Measurements from ENCODE around the gene DPYD.

The DPYD gene

GRCh38 chr1:97820470-97821188 is 100.2 kb downstream of the DPYD start:
- Histone ChIP-seq H3K4me1 (no peaks in the 10 kb centered on the region), H3K4me2 (no peak overlapping the region), H3K27me3 (no peaks in the 10 kb centered on the region), H3K36me3 (no peaks in the 10 kb centered on the region), H3K27ac (no peak overlapping the region), H3K9ac (no peak overlapping the region), H3K9me3 (no peaks in the 10 kb centered on the region), H3K4me3 (no peak overlapping the region), H4K20me1 (no peaks in the 10 kb centered on the region)
- TF ChIP-seq Cebpa-rat (IDR thresholded peaks at IDR 0.05), result no peak

DNA sequence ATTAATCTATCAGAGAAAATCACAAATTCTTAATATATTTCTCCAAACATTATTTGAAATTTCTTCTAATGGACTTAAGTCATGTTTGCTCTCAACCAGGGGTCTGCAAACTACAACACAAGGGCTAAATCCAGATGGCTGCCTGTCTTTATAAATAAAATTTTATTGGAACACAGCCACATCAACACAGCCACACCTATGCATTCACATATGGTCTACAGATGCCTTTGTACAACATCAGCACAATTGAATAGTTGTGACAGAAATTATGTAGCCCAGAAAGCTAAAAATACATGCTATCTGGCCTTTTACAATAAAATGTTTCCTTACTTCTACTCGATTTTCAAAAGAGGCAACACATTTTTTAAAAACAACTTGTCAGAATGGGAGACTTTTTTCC is 103.9 kb downstream of the DPYD start:
- H3K9ac ChIP-seq, result no peak overlapping the region
- no peak overlapping the region for H3K4me3 ChIP-seq
- H3K4me1 ChIP-seq, result no peaks in the 10 kb centered on the region
- H3K4me2 ChIP-seq, result no peak overlapping the region
- TF ChIP-seq Cebpa-rat (IDR thresholded peaks at IDR 0.05), result no peak
- H3K9me3 ChIP-seq, result no peaks in the 10 kb centered on the region
- H3K27ac ChIP-seq, result no peak overlapping the region
- no peaks in the 10 kb centered on the region for H4K20me1 ChIP-seq
- no peaks in the 10 kb centered on the region for H3K36me3 ChIP-seq
- no peaks in the 10 kb centered on the region for H3K27me3 ChIP-seq

DNA sequence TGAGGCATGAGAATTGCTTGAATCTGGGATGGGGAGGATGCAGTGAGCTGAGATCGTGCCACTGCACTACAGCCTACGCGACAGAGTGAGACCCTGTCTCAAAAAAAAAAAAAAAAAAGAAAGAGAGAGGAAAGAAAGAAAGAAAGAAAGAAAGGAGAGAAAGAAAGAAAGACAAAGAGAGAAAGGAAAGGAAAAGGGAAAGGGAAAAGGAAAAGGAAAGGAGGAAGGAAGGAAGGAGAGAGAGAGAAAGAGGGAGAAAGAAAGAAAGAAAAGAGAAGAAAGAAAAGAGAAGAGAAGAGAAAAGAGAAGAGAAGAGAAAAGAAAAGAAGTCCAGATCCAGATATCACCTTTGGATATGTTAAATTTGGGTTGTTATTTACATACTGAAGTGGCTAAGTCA is 106.0 kb downstream of the DPYD start:
- Histone ChIP-seq H4K20me1 (no peaks in the 10 kb centered on the region), H3K4me1 (no peaks in the 10 kb centered on the region), H3K36me3 (no peaks in the 10 kb centered on the region), H3K27me3 (no peaks in the 10 kb centered on the region), H3K4me2 (no peak overlapping the region), H3K9me3 (no peaks in the 10 kb centered on the region), H3K9ac (no peak overlapping the region), H3K4me3 (no peak overlapping the region), H3K27ac (no peak overlapping the region)
- no peak for TF ChIP-seq Cebpa-rat (IDR thresholded peaks at IDR 0.05)

- H3K9ac ChIP-seq, result no peak overlapping the region
- H4K20me1 ChIP-seq, result no peaks in the 10 kb centered on the region
- no peaks in the 10 kb centered on the region for H3K27me3 ChIP-seq
- no peak overlapping the region for H3K4me2 ChIP-seq
- no peaks in the 10 kb centered on the region for H3K9me3 ChIP-seq
- no peak for TF ChIP-seq Cebpa-rat (IDR thresholded peaks at IDR 0.05)
- no peaks in the 10 kb centered on the region for H3K36me3 ChIP-seq
- H3K4me3 ChIP-seq, result no peak overlapping the region
- no peaks in the 10 kb centered on the region for H3K4me1 ChIP-seq
- H3K27ac ChIP-seq, result no peak overlapping the region
Observed at GRCh38 chr1:97814121-97814520, 106.7 kb downstream of the DPYD start.

DNA sequence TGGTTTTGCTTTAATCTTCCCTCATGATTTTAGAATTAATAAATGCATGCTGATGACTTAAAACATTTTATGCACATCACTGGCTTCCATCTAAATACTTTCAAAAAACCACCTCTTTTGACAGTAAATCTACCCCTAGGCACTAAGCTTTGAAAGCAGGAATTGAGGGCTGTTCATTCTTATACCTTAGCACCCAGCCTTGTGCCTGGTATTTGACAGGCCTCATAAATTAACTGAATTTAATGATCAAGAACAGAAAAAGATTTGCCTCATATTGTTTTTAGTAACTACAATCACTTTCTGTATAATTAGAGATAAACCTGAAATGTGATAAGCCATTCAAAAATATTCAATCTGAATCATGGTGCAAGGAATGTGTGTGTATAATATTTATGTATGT is 108.8 kb downstream of the DPYD start:
- Histone ChIP-seq H3K36me3 (no peaks in the 10 kb centered on the region), H3K9me3 (no peaks in the 10 kb centered on the region), H3K27me3 (no peaks in the 10 kb centered on the region), H3K9ac (no peak overlapping the region), H3K4me2 (no peak overlapping the region), H4K20me1 (no peaks in the 10 kb centered on the region), H3K4me3 (no peak overlapping the region), H3K27ac (no peak overlapping the region), H3K4me1 (no peaks in the 10 kb centered on the region)
- TF ChIP-seq Cebpa-rat (IDR thresholded peaks at IDR 0.05), result no peak

DNA sequence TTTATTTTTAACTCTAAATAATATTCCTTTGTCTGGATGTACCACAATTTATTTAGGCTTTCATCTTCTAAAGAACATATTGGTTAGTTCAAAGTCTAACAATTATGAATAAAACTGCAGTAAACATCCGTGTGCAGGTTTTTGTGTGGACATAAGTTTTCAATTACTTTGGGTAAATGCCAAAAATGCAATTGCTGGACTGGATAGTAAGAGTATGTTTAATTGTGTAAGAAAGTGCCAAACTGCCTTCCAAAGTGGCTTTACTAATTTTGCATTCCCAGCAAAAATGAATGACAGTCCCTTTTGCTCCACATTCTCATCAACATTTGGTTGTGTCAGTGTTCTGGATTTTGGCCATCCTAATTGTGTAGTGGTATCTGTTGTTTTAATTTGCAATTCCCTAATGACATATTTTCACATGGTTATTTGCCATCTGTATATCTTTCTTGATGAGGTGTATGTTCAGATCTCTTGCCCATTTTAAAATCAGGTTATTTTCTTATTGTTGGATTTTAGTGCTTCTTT is 113.8 kb downstream of the DPYD start:
- H3K4me1 ChIP-seq, result no peaks in the 10 kb centered on the region
- TF ChIP-seq Cebpa-rat (IDR thresholded peaks at IDR 0.05), result no peak
- H3K36me3 ChIP-seq, result no peaks in the 10 kb centered on the region
- no peaks in the 10 kb centered on the region for H3K27me3 ChIP-seq
- H3K27ac ChIP-seq, result no peak overlapping the region
- H3K4me2 ChIP-seq, result no peak overlapping the region
- no peak overlapping the region for H3K9ac ChIP-seq
- H3K4me3 ChIP-seq, result no peak overlapping the region
- no peaks in the 10 kb centered on the region for H4K20me1 ChIP-seq
- no peaks in the 10 kb centered on the region for H3K9me3 ChIP-seq

DNA sequence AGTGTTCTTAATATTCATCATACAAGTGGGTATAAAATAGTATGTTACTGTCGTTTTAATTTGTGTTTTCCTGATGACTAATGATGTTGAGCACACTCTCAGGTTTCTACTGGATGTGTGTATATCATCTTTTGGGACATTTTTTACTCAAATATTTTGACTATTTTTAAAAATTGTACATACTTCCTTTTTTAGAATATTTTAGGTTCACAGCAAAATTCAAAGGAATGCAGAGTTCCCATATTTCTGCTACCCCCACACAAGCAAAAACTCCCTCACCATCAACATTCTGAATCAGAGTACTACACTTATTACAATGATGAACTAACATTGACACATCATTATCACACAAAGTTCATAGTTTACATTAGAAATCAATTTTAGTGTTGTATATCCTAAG is 114.5 kb downstream of the DPYD start:
- Histone ChIP-seq H3K4me3 (no peak overlapping the region), H3K4me1 (no peaks in the 10 kb centered on the region), H3K36me3 (no peaks in the 10 kb centered on the region), H3K27me3 (no peaks in the 10 kb centered on the region), H3K27ac (no peak overlapping the region), H3K9me3 (no peaks in the 10 kb centered on the region), H4K20me1 (no peaks in the 10 kb centered on the region), H3K4me2 (no peak overlapping the region), H3K9ac (no peak overlapping the region)
- TF ChIP-seq Cebpa-rat (IDR thresholded peaks at IDR 0.05), result no peak

DNA sequence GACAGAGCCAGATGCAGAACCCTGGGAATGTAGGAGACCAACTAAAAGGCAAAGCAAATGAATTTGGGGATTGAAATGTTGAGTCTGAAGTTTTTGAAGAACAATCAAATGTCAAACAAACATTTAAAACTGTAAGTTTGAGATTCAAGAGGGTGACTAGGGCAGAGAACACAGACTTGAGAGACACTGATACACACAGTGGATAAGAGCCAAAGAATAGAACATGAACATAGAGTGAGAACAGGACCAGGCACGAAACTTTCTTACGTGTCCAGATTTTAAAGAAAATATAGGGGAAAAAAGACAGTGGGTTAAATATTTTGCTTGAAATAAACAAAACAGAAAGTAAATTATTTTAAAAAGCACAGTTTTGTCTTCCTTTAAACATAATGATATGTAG is 115.7 kb downstream of the DPYD start:
- Histone ChIP-seq H4K20me1 (no peaks in the 10 kb centered on the region), H3K27ac (no peak overlapping the region), H3K9me3 (no peaks in the 10 kb centered on the region), H3K36me3 (no peaks in the 10 kb centered on the region), H3K4me3 (no peak overlapping the region), H3K27me3 (no peaks in the 10 kb centered on the region), H3K9ac (no peak overlapping the region), H3K4me2 (no peak overlapping the region), H3K4me1 (no peaks in the 10 kb centered on the region)
- no peak for TF ChIP-seq Cebpa-rat (IDR thresholded peaks at IDR 0.05)

GRCh38 chr1:97803026-97803425 is 117.8 kb downstream of the DPYD start:
- Histone ChIP-seq H4K20me1 (no peaks in the 10 kb centered on the region), H3K4me1 (no peaks in the 10 kb centered on the region), H3K27ac (no peak overlapping the region), H3K36me3 (no peaks in the 10 kb centered on the region), H3K27me3 (no peaks in the 10 kb centered on the region), H3K9ac (no peak overlapping the region), H3K9me3 (no peaks in the 10 kb centered on the region), H3K4me3 (no peak overlapping the region), H3K4me2 (no peak overlapping the region)
- no peak for TF ChIP-seq Cebpa-rat (IDR thresholded peaks at IDR 0.05)

DNA sequence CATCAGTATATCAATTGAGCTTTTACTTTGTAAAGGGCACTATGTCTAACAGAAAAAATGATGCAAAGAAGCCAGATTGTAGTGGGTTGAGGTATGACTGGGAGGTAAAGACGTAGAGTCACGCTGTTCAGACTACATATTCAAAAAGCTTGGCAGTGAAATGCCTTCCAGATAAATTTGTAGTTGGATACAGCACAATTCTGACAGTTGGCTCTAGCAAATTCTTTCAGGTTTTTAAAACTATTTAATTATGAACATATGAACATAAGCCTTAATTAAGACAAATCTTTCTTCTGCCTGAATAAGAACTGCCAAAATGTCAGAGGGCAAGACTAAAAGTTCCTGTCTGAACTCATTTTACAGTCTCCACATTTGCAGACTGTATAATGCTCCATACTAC is 118.8 kb downstream of the DPYD start:
- H3K4me2 ChIP-seq, result no peak overlapping the region
- no peaks in the 10 kb centered on the region for H4K20me1 ChIP-seq
- TF ChIP-seq Cebpa-rat (IDR thresholded peaks at IDR 0.05), result no peak
- no peaks in the 10 kb centered on the region for H3K4me1 ChIP-seq
- H3K36me3 ChIP-seq, result no peaks in the 10 kb centered on the region
- H3K9me3 ChIP-seq, result no peaks in the 10 kb centered on the region
- H3K27me3 ChIP-seq, result no peaks in the 10 kb centered on the region
- H3K9ac ChIP-seq, result no peak overlapping the region
- no peak overlapping the region for H3K4me3 ChIP-seq
- no peak overlapping the region for H3K27ac ChIP-seq
